CD4-positive, CD25-positive, alpha-beta regulatory T cell (primary cell): Measurements from ENCODE around the gene MTHFD2L. TPM values are rescaled to one million over a fixed set of nuclear protein-coding genes. Genes with fewer than 3 reads are reported as not detected.

Source experiments
- ATAC-seq, 2 donors: fragments of 150-1000 bp; cut with Tn5 transposase; one replicate each; pipeline ENCODE4 v1.10.0; 2021; ENCODE audit warnings: low read depth in 2 of 2, moderate number of reproducible peaks in 2 of 2, moderate library complexity in 1 of 2
- DNase-seq, 3 donors: peaks; one replicate each; pipeline versions ENCODE4 v3.0.0 to v3.0.0-alpha.2; 2012 to 2022; ENCODE audit warnings: mixed read lengths in 1 of 3
- H3K27ac ChIP-seq: one replicate; pipeline ENCODE4 v1.7.0; 2013; ENCODE audit warnings: mild to moderate bottlenecking, low read length; ENCODE audit not compliant: insufficient read depth, poor library complexity, severe bottlenecking
- H3K27me3 ChIP-seq: one replicate; pipeline ENCODE4 v1.7.0; 2013; ENCODE audit warnings: low read length; ENCODE audit not compliant: control insufficient read depth, insufficient read depth
- H3K36me3 ChIP-seq: one replicate; pipeline ENCODE4 v1.7.0; 2013; ENCODE audit warnings: mild to moderate bottlenecking, low read length, moderate library complexity; ENCODE audit not compliant: control insufficient read depth, insufficient read depth
- H3K4me1 ChIP-seq: 2 replicates; pipeline ENCODE4 v1.7.0; 2013; ENCODE audit warnings: mild to moderate bottlenecking, low read length; ENCODE audit not compliant: insufficient read depth, control insufficient read depth, poor library complexity, severe bottlenecking
- H3K4me3 ChIP-seq: one replicate; pipeline ENCODE4 v1.7.0; 2013; ENCODE audit warnings: low read depth, mild to moderate bottlenecking, low read length, moderate library complexity
- H3K9me3 ChIP-seq, 2 experiments: 1 replicate in 1 of 2; 2 replicates in 1 of 2; pipeline ENCODE4 v1.7.0; 2013; ENCODE audit warnings: low read length in 2 of 2, mild to moderate bottlenecking in 1 of 2, moderate library complexity in 1 of 2; ENCODE audit not compliant: control insufficient read depth in 2 of 2
- H3K27ac Mint-ChIP-seq, 3 donors: one replicate each; pipeline ENCODE4 v1.8.0; 2020 to 2022; ENCODE audit warnings: mild to moderate bottlenecking in 3 of 3, mixed read lengths in 3 of 3, moderate library complexity in 2 of 3
- H3K27me3 Mint-ChIP-seq: one replicate; pipeline ENCODE4 v1.8.0; 2022; ENCODE audit warnings: mild to moderate bottlenecking, mixed read lengths
- H3K36me3 Mint-ChIP-seq: one replicate; pipeline ENCODE4 v1.8.0; 2020; ENCODE audit warnings: mixed read lengths
- H3K4me1 Mint-ChIP-seq, 4 donors: one replicate each; pipeline ENCODE4 v1.8.0; 2020 to 2022; ENCODE audit warnings: mixed read lengths in 4 of 4, mild to moderate bottlenecking in 1 of 4
- H3K4me3 Mint-ChIP-seq, 4 donors: one replicate each; pipeline ENCODE4 v1.8.0; 2020 to 2022; ENCODE audit warnings: mild to moderate bottlenecking in 4 of 4, mixed read lengths in 4 of 4, moderate library complexity in 3 of 4
- H3K9me3 Mint-ChIP-seq, 7 donors: one replicate each; pipeline ENCODE4 v1.8.0; 2020 to 2022; ENCODE audit warnings: mixed read lengths in 7 of 7, mild to moderate bottlenecking in 3 of 7, moderate library complexity in 2 of 7
- polyA plus RNA-seq, 4 donors: library from polyadenylated mRNA; unstranded; fragments of 300-500 nt; fragmentation: Illumina TruSeq; gene quantifications; one replicate each; pipeline ENCODE4 v1.2.3, GENCODE V29; 2021
- total RNA-seq: library from RNA; stranded (reverse); gene quantifications from one replicate; pipeline ENCODE4 v1.2.3, GENCODE V29; 2022

Gene MTHFD2L
- total and polyA plus RNA-seq, 5 donors from 2014 or later, result 2.3 to 6.9 (median 3.9) TPM

- no peaks in the 10 kb centered on the region for H3K36me3 ChIP-seq
- H3K4me1 Mint-ChIP-seq, result no peaks in the 10 kb centered on the region
- H3K36me3 Mint-ChIP-seq, result no peaks in the 10 kb centered on the region
- no peaks in the 10 kb centered on the region for H3K4me1 ChIP-seq
- no peaks in the 10 kb centered on the region for H3K27me3 ChIP-seq
- no peaks in the 10 kb centered on the region for H3K9me3 ChIP-seq
- ATAC-seq, result no peak
- no peak overlapping the region for H3K27ac Mint-ChIP-seq
- H3K9me3 Mint-ChIP-seq, result no peaks in the 10 kb centered on the region
- no peak for DNase-seq
- no peak overlapping the region for H3K27ac ChIP-seq
- H3K4me3 Mint-ChIP-seq, result no peak overlapping the region
- no peak overlapping the region for H3K4me3 ChIP-seq
- peaks cover 4% of the 10 kb centered on the region for H3K27me3 Mint-ChIP-seq
Measured at GRCh38 chr4:74112399-74113105, 45.4 kb upstream of the MTHFD2L start.

GRCh38 chr4:74114234-74114633, 43.7 kb upstream of the MTHFD2L start:
- no peaks in the 10 kb centered on the region for H3K9me3 Mint-ChIP-seq
- H3K4me3 Mint-ChIP-seq, result no peak overlapping the region
- no peak for DNase-seq
- H3K27ac ChIP-seq, result no peak overlapping the region
- ATAC-seq, result no peak
- H3K4me1 ChIP-seq, result no peaks in the 10 kb centered on the region
- no peak overlapping the region for H3K27ac Mint-ChIP-seq
- no peaks in the 10 kb centered on the region for H3K36me3 Mint-ChIP-seq
- H3K4me3 ChIP-seq, result no peak overlapping the region
- H3K36me3 ChIP-seq, result no peaks in the 10 kb centered on the region
- no peaks in the 10 kb centered on the region for H3K9me3 ChIP-seq
- peaks cover 8% of the 10 kb centered on the region for H3K27me3 Mint-ChIP-seq
- H3K4me1 Mint-ChIP-seq, result no peaks in the 10 kb centered on the region
- no peaks in the 10 kb centered on the region for H3K27me3 ChIP-seq

GRCh38 chr4:74117024-74117534, 40.8 kb upstream of the MTHFD2L start:
- H3K36me3 ChIP-seq, result no peaks in the 10 kb centered on the region
- DNase-seq, result no peak
- H3K9me3 ChIP-seq, result no peaks in the 10 kb centered on the region
- no peak overlapping the region for H3K27ac ChIP-seq
- Mint-ChIP-seq H3K27ac (no peak overlapping the region), H3K27me3 (peaks cover 4% of the 10 kb centered on the region), H3K36me3 (no peaks in the 10 kb centered on the region), H3K4me1 (no peaks in the 10 kb centered on the region), H3K4me3 (no peak overlapping the region), H3K9me3 (peaks cover 0 to under 1% (median 0%) of the 10 kb centered on the region in 7 donors)
- H3K4me3 ChIP-seq, result no peak overlapping the region
- no peaks in the 10 kb centered on the region for H3K27me3 ChIP-seq
- no peak for ATAC-seq
- H3K4me1 ChIP-seq, result no peaks in the 10 kb centered on the region

GRCh38 chr4:74118600-74119338, 39.1 kb upstream of the MTHFD2L start:
- H3K27me3 Mint-ChIP-seq, result peaks cover 4% of the 10 kb centered on the region
- no peak overlapping the region for H3K27ac Mint-ChIP-seq
- H3K4me1 Mint-ChIP-seq, result no peaks in the 10 kb centered on the region
- no peak overlapping the region for H3K4me3 Mint-ChIP-seq
- H3K27me3 ChIP-seq, result no peaks in the 10 kb centered on the region
- H3K4me1 ChIP-seq, result no peaks in the 10 kb centered on the region
- no peaks in the 10 kb centered on the region for H3K36me3 Mint-ChIP-seq
- peaks cover 0 to 1% (median 0%) of the 10 kb centered on the region in 7 donors for H3K9me3 Mint-ChIP-seq
- H3K27ac ChIP-seq, result no peak overlapping the region
- ATAC-seq, result no peak
- H3K9me3 ChIP-seq, result no peaks in the 10 kb centered on the region
- no peak for DNase-seq
- H3K36me3 ChIP-seq, result no peaks in the 10 kb centered on the region
- no peak overlapping the region for H3K4me3 ChIP-seq

GRCh38 chr4:74120086-74120485, 37.8 kb upstream of the MTHFD2L start:
- Histone ChIP-seq H3K36me3 (no peaks in the 10 kb centered on the region), H3K27me3 (no peaks in the 10 kb centered on the region), H3K27ac (no peak overlapping the region), H3K9me3 (no peaks in the 10 kb centered on the region), H3K4me3 (no peak overlapping the region), H3K4me1 (no peaks in the 10 kb centered on the region)
- H3K27ac Mint-ChIP-seq, result no peak overlapping the region
- H3K36me3 Mint-ChIP-seq, result no peaks in the 10 kb centered on the region
- ATAC-seq, result no peak
- peaks cover 0 to 1% (median 0%) of the 10 kb centered on the region in 7 donors for H3K9me3 Mint-ChIP-seq
- no peak overlapping the region for H3K4me3 Mint-ChIP-seq
- H3K4me1 Mint-ChIP-seq, result no peaks in the 10 kb centered on the region
- peaks cover 4% of the 10 kb centered on the region for H3K27me3 Mint-ChIP-seq
- no peak for DNase-seq

- H3K9me3 Mint-ChIP-seq, result peaks cover 0 to 1% (median 0%) of the 10 kb centered on the region in 7 donors
- Histone ChIP-seq H3K27me3 (no peaks in the 10 kb centered on the region), H3K27ac (no peak overlapping the region), H3K4me1 (no peaks in the 10 kb centered on the region), H3K36me3 (no peaks in the 10 kb centered on the region), H3K4me3 (no peak overlapping the region), H3K9me3 (no peaks in the 10 kb centered on the region)
- ATAC-seq (no peak), DNase-seq (no peak)
- no peaks in the 10 kb centered on the region for H3K36me3 Mint-ChIP-seq
- H3K4me3 Mint-ChIP-seq, result no peak overlapping the region
- H3K27me3 Mint-ChIP-seq, result peaks cover 4% of the 10 kb centered on the region
- no peak overlapping the region for H3K27ac Mint-ChIP-seq
- H3K4me1 Mint-ChIP-seq, result no peaks in the 10 kb centered on the region
Measured at GRCh38 chr4:74121643-74122579, 36.0 kb upstream of the MTHFD2L start.

DNA sequence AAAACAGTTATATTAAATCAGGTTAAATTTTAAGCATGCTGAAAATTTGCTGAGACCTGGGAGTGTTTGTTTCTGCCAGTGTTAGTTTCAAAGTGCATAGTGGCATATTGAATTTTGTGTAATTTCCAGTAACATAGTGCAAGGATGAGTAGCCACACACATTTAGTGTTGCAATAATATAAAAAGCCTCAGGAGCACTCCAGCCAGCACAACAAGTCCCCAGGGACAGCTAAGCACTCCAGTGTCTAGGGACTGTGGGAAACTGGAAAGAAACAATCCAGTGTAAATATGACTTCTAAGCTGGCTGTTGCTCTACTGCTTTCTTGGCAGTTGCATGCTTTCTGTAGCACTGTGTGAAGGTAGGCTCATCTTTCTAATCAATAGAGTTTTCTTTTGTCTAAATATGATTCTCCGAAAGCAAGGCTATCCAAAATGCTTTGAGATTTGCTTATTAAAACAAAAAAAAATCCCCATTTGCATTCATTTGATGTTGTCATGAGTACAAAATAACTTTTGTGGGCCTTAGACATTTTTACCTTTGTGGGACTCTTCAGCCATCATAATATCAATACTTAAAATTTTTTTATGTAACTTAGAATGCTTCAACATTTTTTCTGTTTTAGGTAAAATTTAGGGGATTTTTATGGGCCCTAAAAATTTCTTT, 34.7 kb upstream of the MTHFD2L start:
- Histone ChIP-seq H3K27ac (no peak overlapping the region), H3K9me3 (no peaks in the 10 kb centered on the region), H3K27me3 (no peaks in the 10 kb centered on the region), H3K4me1 (no peaks in the 10 kb centered on the region), H3K36me3 (no peaks in the 10 kb centered on the region), H3K4me3 (no peak overlapping the region)
- no peak for ATAC-seq
- Mint-ChIP-seq H3K4me3 (no peak overlapping the region), H3K4me1 (no peaks in the 10 kb centered on the region), H3K36me3 (no peaks in the 10 kb centered on the region), H3K27me3 (peaks cover 3% of the 10 kb centered on the region), H3K27ac (no peak overlapping the region), H3K9me3 (peaks cover 0 to 1% (median 0%) of the 10 kb centered on the region in 7 donors)
- DNase-seq, result no peak
